Measurements from ENCODE around the gene RPS6KA1.
"Not testable (repeated sequence)": the region's sequence is repeated elsewhere in the genome, so short reads cannot be mapped to it uniquely, and the experiment has no call there.

The RPS6KA1 gene

GRCh38 chr1:26552720-26553119 is 23.2 kb downstream of the RPS6KA1 start:
- no peak for DNase-seq (ENCODE audit: extremely low read depth in 1 of 2, low read depth in 1 of 2)

GRCh38 chr1:26553942-26554682 is 24.6 kb downstream of the RPS6KA1 start:
- no peak for DNase-seq (ENCODE audit: extremely low read depth in 1 of 2, low read depth in 1 of 2)

- DNase-seq (ENCODE audit: extremely low read depth in 1 of 2, low read depth in 1 of 2): no peak
Observed at GRCh38 chr1:26554781-26555180, 25.2 kb downstream of the RPS6KA1 start.

DNA sequence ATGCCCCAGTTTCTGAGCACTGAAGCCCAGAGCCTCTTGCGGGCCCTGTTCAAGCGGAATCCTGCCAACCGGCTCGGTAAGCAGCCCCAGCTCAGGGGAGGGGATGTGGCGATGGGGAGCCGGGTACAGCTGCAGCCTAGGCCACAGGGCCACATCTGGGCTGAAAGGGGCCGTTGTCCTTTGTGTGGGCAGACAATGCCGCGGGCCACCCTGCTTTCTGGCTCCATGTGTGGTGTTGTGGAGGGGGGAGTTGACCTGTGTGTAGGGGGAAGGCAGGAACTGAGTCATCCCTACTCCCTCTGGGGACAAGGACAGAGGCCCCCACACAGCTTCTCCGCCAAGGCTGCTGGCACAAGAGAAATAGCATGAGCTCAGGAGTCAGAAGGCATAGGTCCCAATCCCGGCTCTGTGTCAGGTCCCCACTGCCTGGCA is 26.0 kb downstream of the RPS6KA1 start:
- DNase-seq (ENCODE audit: extremely low read depth in 1 of 2, low read depth in 1 of 2): no peak

DNA sequence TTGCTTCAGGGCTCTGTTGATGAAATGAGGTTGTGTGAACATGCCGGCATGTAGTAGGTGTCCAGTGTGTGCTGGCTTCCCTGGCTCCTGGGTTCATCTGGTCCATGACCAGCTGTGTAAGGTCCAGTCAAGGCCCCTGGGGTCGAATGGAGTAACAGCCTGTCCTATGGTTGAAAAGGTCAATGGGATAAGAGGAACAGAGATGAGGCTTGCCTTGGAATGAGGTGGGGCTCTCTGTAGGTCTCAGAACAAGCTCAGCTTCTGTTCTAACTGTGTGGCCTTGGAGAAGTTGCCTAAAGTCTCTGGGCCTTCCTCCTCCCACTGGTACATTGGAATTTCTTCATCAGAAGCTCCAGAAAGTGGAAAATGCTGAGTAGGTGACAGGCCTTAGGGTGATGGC is 26.6 kb downstream of the RPS6KA1 start:
- no peak for DNase-seq (ENCODE audit: extremely low read depth in 1 of 2, low read depth in 1 of 2)

GRCh38 chr1:26557008-26557407 is 27.4 kb downstream of the RPS6KA1 start:
- no peak for DNase-seq (ENCODE audit: extremely low read depth in 1 of 2, low read depth in 1 of 2)

DNA sequence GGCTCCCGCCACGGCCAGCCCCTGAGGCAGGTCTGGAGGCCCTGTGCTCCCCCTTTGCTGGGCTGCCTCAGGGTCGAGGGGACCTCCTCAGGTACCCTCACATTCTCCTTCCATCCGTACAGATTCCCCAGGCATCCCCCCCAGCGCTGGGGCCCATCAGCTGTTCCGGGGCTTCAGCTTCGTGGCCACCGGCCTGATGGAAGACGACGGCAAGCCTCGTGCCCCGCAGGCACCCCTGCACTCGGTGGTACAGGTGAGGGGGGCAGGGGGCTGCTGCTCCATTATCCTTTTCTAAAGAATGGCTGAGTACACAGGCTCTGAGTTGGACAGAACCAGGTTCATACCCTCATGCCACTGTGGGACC is 29.1 kb downstream of the RPS6KA1 start:
- no peak for DNase-seq (ENCODE audit: extremely low read depth in 1 of 2, low read depth in 1 of 2)

- DNase-seq (ENCODE audit: extremely low read depth in 1 of 2, low read depth in 1 of 2): no peak
Observed at GRCh38 chr1:26560403-26560780, 30.8 kb downstream of the RPS6KA1 start.

DNA sequence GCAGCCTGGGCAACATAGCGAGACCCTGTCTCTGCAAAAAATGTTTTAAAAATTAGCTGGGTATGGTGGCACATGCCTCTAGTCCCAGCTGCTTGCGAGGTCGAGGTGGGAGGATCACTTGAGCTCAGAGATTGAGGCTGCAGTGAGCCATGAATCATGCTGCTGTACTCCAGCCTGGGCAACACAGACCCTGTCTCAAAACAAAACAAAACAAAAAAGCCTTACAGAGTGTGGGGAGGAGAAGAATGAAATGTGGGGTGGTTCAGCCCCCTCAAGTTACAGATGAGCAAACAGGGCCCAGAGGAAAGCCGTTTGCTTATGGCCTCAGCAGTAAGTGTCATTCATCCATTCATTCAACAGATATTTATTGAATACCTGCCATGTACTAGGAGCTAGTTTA is 40.7 kb downstream of the RPS6KA1 start:
- no peak for DNase-seq (ENCODE audit: extremely low read depth in 1 of 2, low read depth in 1 of 2)

DNA sequence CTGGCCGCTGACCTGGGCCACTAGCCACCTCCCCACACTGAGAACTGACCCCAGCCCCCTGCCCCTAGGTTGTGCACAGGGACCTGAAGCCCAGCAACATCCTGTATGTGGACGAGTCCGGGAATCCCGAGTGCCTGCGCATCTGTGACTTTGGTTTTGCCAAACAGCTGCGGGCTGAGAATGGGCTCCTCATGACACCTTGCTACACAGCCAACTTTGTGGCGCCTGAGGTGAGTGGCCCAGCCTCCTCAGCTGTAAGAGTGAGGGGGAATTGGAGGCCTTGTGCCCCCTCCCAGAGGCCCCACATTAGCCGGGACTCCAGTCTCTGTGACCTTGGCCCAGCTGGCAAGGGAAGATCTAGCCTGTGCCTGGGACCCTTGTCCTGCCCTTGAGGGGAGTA is 41.8 kb downstream of the RPS6KA1 start:
- DNase-seq (ENCODE audit: extremely low read depth in 1 of 2, low read depth in 1 of 2): no peak

- no peak for DNase-seq (ENCODE audit: extremely low read depth in 1 of 2, low read depth in 1 of 2)
Observed at GRCh38 chr1:26574018-26574417, 44.5 kb downstream of the RPS6KA1 start.

DNA sequence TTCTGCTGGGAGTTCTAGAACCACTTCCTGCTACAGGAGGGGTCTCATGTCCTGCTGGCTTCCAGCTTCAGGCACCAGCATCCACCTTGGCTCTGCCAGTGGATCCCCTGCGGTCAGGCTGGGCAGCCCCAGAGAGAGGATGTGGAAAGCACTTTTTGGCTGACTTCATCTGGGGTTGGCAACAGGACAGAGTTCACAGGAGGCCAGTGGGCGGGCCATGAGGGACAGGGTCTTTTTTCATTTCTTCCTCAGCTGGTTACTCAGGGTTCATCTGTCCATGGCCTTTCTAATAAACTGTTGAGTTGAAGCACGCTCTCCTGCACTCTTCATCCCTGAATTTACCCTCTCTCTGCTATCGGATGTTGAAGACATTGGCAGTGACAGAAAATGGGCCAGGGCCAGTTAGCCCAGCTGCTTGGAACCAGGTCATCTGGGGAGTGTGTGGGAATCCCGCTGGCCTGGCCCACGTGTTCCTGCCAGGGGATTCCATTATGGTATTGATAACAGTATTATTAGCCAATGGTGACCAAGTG is 45.2 kb downstream of the RPS6KA1 start:
- DNase-seq (ENCODE audit: extremely low read depth in 1 of 2, low read depth in 1 of 2): no peak

GRCh38 chr1:26575348-26575747 is 45.8 kb downstream of the RPS6KA1 start:
- no peak for DNase-seq (ENCODE audit: extremely low read depth in 1 of 2, low read depth in 1 of 2)

GRCh38 chr1:26578167-26578566 is 48.6 kb downstream of the RPS6KA1 start:
- no peak for DNase-seq (ENCODE audit: extremely low read depth in 1 of 2, low read depth in 1 of 2)

GRCh38 chr1:26579681-26580111 is 50.1 kb downstream of the RPS6KA1 start:
- DNase-seq (ENCODE audit: extremely low read depth in 1 of 2, low read depth in 1 of 2): no peak

GRCh38 chr1:26580116-26580515 is 50.6 kb downstream of the RPS6KA1 start:
- no peak for DNase-seq (ENCODE audit: extremely low read depth in 1 of 2, low read depth in 1 of 2)

- no peak for DNase-seq (ENCODE audit: extremely low read depth in 1 of 2, low read depth in 1 of 2)
Observed at GRCh38 chr1:26581287-26581651, 51.7 kb downstream of the RPS6KA1 start.

DNA sequence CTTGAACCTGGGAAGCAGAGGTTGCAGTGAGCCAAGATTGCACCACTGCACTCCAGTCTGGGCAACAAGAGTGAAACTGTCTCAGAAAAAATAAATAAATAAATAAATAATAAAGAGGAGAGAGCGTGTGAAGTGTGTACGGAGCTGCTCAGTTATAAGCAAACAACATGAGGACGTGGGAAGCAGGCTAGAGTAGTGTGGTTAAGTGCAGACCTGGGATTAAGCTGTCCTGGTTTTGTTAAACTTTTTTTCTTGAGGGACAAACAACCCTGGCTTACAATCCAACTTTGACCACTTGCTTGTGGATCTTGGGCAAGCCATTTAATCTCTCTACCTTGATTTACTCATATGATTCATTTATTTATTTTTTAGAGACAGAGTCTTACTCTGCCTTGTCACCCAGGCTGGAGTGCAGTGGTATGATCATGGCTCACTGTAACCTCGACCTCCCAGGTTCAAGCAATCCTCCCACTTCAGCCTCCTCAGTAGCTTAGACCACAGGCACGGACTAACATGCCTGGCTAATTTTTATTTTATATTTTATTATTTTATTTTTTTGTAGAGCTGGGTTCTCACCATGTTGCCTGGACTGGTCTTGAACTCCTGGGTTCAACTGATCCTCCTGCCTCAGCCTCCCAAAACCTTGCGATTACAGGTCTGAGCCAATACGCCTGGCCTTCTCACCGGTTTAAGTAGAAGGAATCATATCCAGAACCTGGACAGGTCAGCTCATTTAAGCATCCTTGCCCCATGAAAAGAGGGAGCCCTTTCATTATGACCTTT is 52.7 kb downstream of the RPS6KA1 start:
- DNase-seq (ENCODE audit: extremely low read depth in 1 of 2, low read depth in 1 of 2): no peak

DNA sequence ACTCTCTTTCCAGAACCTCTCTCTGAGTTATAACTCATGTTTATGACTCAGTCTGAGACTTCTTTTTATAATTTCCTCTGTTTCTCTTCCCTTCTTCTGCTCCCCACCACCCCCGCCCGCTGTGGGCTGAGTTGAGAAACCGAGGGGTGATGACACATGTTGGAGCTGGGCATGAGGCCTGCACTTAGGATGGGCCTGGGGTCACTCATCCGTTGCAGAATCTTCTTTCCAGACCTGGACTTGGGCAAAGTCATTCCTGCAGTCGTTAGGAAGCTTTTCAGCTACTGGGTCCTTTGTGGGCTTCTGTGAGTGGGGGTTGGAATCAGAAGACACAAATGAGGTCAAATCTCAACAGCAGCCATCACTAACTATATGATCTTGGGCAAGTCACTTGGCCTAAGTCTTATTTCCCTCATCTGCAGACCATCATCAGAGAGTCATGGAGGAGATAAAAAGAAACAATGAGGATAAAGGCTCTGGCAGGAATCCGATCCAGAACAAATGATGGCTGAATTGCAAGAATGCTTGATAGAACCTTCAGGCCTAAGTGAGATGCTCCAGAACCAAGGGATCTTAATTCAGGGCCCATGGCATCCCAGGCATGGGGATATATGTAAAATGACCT is 53.4 kb downstream of the RPS6KA1 start:
- DNase-seq (ENCODE audit: extremely low read depth in 1 of 2, low read depth in 1 of 2): no peak

DNA sequence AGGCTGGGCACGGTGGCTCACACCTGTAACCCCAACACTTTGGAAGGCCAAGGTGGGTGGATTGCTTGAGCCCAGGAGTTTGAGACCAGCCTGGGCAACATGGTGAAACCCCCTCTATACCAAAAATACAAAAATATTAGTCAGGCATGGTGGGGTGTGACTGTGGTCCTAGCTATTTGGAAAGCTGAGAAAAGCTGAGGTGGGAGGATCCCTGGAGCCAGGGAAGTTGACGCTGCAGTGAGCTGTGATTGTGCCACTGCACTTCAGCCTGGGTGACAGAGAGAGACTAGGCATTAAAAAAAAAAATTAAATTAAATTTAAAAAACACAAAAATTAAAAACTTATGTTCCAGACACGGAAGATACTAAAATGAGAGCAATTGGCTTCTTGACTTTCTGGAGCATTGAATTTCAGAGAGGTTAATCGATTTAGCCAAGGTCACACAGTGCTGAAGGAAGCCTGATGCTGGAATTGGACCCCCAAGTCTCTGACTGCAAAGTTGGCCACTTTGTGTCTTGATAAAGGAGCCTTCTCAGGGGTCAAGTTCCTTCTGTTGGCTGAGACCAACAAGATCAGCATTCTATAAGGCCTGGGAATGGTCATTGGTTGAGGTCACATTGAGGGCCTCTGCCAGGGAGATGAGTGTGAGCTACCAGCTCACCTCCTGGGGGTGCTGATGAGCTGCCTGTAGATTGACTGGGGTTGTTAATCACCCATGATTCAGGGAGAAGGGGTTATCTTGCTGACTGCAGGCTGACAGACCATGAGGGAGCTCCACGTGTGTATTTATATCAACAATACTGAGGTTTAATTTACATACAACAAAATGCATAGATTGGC is 54.3 kb downstream of the RPS6KA1 start:
- no peak for DNase-seq (ENCODE audit: extremely low read depth in 1 of 2, low read depth in 1 of 2)

GRCh38 chr1:26584588-26584987 is 55.0 kb downstream of the RPS6KA1 start:
- DNase-seq (ENCODE audit: extremely low read depth in 1 of 2, low read depth in 1 of 2): not testable (repeated sequence)
